ENCODE measurements around the gene C6orf89. TPM values are rescaled to one million over a fixed set of nuclear protein-coding genes. Genes with fewer than 3 reads are reported as not detected.

Gene C6orf89
- total and polyA plus RNA-seq, 2 of the 8 experiments (the other 6 are each of a cell fraction or from before 2014, with no cell fraction given) = 4.6 to 12.3 TPM

DNA sequence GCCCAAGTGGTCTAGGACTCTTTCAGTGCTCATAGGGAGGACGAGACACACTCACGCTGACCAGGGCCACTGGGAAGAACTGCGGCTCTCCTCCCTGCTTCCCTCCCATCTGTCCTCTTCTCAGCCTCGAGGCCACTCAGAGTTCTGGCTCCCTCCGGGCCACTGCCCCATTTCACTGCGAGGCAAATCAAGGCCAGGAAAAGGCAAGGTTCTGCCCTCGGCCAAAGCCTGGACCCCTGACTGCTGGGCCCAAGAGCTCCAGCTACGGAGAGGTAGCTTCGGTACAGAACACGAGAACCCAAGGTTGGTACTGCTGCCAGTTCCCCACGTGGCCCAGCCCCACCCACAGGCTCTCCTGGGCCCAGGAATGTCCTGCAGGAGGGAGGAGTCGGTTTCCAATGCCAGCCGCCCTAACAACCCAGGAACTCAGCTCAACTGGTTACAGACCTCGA is 83.5 kb downstream of the C6orf89 start (continued):
- TF ChIP-seq PHF8 (conservative IDR thresholded peaks at IDR 0.05; ENCODE audit: low read depth, low read length) (no peak), RXRA (IDR thresholded peaks at IDR 0.05; ENCODE audit: insufficient read depth, low read depth, low read length) (no peak), KDM5A (IDR thresholded peaks at IDR 0.05; ENCODE audit: low read length) (no peak)
- TF ChIP-seq, protein P1, sequence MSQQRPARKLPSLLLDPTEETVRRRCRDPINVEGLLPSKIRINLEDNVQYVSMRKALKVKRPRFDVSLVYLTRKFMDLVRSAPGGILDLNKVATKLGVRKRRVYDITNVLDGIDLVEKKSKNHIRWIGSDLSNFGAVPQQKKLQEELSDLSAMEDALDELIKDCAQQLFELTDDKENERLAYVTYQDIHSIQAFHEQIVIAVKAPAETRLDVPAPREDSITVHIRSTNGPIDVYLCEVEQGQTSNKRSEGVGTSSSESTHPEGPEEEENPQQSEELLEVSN (IDR thresholded peaks at IDR 0.05) = no peak
- TF ChIP-seq, protein P2, sequence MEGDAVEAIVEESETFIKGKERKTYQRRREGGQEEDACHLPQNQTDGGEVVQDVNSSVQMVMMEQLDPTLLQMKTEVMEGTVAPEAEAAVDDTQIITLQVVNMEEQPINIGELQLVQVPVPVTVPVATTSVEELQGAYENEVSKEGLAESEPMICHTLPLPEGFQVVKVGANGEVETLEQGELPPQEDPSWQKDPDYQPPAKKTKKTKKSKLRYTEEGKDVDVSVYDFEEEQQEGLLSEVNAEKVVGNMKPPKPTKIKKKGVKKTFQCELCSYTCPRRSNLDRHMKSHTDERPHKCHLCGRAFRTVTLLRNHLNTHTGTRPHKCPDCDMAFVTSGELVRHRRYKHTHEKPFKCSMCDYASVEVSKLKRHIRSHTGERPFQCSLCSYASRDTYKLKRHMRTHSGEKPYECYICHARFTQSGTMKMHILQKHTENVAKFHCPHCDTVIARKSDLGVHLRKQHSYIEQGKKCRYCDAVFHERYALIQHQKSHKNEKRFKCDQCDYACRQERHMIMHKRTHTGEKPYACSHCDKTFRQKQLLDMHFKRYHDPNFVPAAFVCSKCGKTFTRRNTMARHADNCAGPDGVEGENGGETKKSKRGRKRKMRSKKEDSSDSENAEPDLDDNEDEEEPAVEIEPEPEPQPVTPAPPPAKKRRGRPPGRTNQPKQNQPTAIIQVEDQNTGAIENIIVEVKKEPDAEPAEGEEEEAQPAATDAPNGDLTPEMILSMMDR (IDR thresholded peaks at IDR 0.05; ENCODE audit: control extremely low read depth in 1 of 3, insufficient read depth in 1 of 3, low read depth in 1 of 3, low read length in 3 of 3) = no peak
